ENCODE measurements around the gene ZCCHC4. TPM values are rescaled to one million over a fixed set of nuclear protein-coding genes. Genes with fewer than 3 reads are reported as not detected.
A peak's percentile ranks its signal among the peaks of the same experiment; 100 is the strongest.

ZCCHC4 gene
- total RNA-seq, 2 experiments from 2014 or later, result 12.2 to 12.7 TPM

- H3K27ac Mint-ChIP-seq, result peak within 1 kb of the TSS; percentile 93
- H3K9me3 Mint-ChIP-seq, result no peaks in the 10 kb centered on the region
- peaks cover 8% of the 10 kb centered on the region for H3K4me1 Mint-ChIP-seq
- H3K27me3 Mint-ChIP-seq, result no peaks in the 10 kb centered on the region
- no peak within 1 kb of the TSS for H3K4me3 Mint-ChIP-seq
- DNase-seq (peak; percentile 98), ATAC-seq (ENCODE audit: low read depth) (peak; percentile 94)
- POLR2A ChIA-PET, result interaction anchor here (0.7 to 2.3 kb wide), 12 partner anchors 9 to 792 kb away, joined by 3 to 13 read pairs (median 6); partner anchors contain the start of genes DHX15, PI4K2B, SEPSECS and ZCCHC4
- H3K36me3 Mint-ChIP-seq, result peaks cover 10% of the 10 kb centered on the region
Observed at GRCh38 chr4:25376754-25377571, 64.4 kb downstream of the ZCCHC4 start, which contains the start of gene ANAPC4. ANAPC4 (plus strand) TSS chr4:25377263; CDS start chr4:25377428, 165 bp downstream.

GRCh38 chr4:25377572-25378436 lies 65.2 kb downstream of the ZCCHC4 start:
- ATAC-seq (ENCODE audit: low read depth) (peak; percentile 1), DNase-seq (no peak)
- POLR2A ChIA-PET, result interaction anchor here (0.7 to 2.3 kb wide), 12 partner anchors 9 to 793 kb away, joined by 3 to 13 read pairs (median 6); partner anchors contain the start of genes DHX15, PI4K2B, SEPSECS and ZCCHC4
- Mint-ChIP-seq H3K27ac (peak overlapping the region; percentile 93), H3K27me3 (no peaks in the 10 kb centered on the region), H3K4me1 (peaks cover 8% of the 10 kb centered on the region), H3K36me3 (peaks cover 10% of the 10 kb centered on the region), H3K4me3 (no peak overlapping the region), H3K9me3 (no peaks in the 10 kb centered on the region)

GRCh38 chr4:25378437-25378743 lies 65.8 kb downstream of the ZCCHC4 start:
- H3K4me1 Mint-ChIP-seq, result peaks cover 8% of the 10 kb centered on the region
- no peaks in the 10 kb centered on the region for H3K9me3 Mint-ChIP-seq
- no peak overlapping the region for H3K4me3 Mint-ChIP-seq
- H3K27ac Mint-ChIP-seq, result no peak overlapping the region
- POLR2A ChIA-PET, result interaction anchor here (1.2 to 2.3 kb wide), 5 partner anchors 8 to 218 kb away, joined by 5 to 13 read pairs (median 10); partner anchors contain the start of genes PI4K2B, SEPSECS and ZCCHC4
- H3K27me3 Mint-ChIP-seq, result no peaks in the 10 kb centered on the region
- H3K36me3 Mint-ChIP-seq, result peaks cover 10% of the 10 kb centered on the region
- no peak for DNase-seq
- ATAC-seq (ENCODE audit: low read depth), result no peak

DNA sequence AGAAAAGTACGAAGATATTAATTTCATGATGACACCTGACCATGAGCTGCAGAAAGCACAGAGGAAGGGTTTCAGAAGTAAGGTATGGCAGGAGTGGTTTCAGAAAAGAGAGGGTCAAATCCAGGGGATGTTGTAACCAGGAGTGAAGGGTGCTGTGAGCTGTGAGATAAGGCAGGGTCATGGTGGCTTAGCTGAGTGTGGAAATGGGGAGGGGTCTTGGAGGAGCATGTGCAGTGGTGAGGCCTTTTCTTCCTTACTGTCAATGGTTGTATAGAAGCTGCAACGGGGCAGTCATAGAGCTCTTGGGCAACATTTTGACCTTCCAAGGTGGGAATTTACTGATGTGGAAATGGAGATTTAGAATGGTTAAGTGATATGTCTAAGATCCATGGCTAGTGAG lies 67.0 kb downstream of the ZCCHC4 start:
- ATAC-seq (ENCODE audit: low read depth), result no peak
- no peaks in the 10 kb centered on the region for H3K27me3 Mint-ChIP-seq
- no peak overlapping the region for H3K27ac Mint-ChIP-seq
- DNase-seq, result no peak
- peaks cover 8% of the 10 kb centered on the region for H3K4me1 Mint-ChIP-seq
- no peaks in the 10 kb centered on the region for H3K9me3 Mint-ChIP-seq
- POLR2A ChIA-PET, result interaction anchor here (1.5 kb wide), 1 partner anchor 220 kb away, joined by 3 read pairs; the partner anchor contains the start of gene SEPSECS
- peaks cover 13% of the 10 kb centered on the region for H3K36me3 Mint-ChIP-seq
- no peak overlapping the region for H3K4me3 Mint-ChIP-seq

DNA sequence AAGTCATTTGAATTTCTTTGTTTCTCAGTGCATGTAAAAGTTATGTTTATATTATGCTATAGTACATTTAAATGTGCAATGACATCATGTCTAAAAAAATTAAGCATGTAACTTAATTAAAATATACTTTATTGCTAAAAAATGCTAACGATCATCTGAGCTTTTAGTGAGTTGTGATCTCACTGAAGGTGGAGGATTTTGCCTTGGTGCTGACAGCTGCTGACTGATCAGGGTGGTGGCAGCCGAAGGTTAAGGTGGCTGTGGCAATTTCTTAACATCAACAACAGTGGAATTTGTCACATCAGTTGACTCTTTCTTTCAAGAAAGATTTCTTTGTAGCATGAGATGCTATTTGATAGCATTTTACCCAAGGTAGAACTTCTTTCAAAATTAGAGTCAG lies 71.1 kb downstream of the ZCCHC4 start:
- Mint-ChIP-seq H3K27ac (no peak overlapping the region), H3K36me3 (peaks cover 25% of the 10 kb centered on the region), H3K9me3 (no peaks in the 10 kb centered on the region), H3K4me3 (no peak overlapping the region), H3K27me3 (no peaks in the 10 kb centered on the region), H3K4me1 (peaks cover 1% of the 10 kb centered on the region)
- no peak for DNase-seq
- POLR2A ChIA-PET, result no interaction called here
- ATAC-seq (ENCODE audit: low read depth), result no peak

DNA sequence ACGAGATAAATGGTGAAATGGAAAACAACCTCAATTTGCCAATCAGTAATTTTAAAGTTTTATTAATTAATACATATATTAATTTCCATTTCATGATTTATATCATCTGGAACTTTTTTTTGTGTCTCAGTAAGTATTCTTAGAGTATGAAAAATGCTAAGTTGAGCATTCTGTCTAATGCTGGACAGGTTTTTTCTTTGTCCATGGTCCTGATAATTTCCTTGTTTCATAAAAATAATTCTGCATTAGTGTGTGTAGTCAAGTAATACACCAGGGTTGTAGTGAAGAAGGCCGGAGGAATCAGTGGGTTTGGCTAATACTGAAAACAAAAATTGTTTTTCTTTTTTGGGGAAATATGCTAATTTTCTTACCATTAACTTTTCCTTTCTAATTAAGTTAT lies 74.4 kb downstream of the ZCCHC4 start:
- Mint-ChIP-seq H3K4me1 (peaks cover 1% of the 10 kb centered on the region), H3K27me3 (no peaks in the 10 kb centered on the region), H3K4me3 (no peak overlapping the region), H3K9me3 (no peaks in the 10 kb centered on the region), H3K27ac (no peak overlapping the region), H3K36me3 (peaks cover 25% of the 10 kb centered on the region)
- ATAC-seq (ENCODE audit: low read depth), result no peak
- no peak for DNase-seq
- POLR2A ChIA-PET, result interaction anchor here (1.8 kb wide), 1 partner anchor 9 kb away, joined by 5 read pairs; the partner anchor contains the start of gene ANAPC4

DNA sequence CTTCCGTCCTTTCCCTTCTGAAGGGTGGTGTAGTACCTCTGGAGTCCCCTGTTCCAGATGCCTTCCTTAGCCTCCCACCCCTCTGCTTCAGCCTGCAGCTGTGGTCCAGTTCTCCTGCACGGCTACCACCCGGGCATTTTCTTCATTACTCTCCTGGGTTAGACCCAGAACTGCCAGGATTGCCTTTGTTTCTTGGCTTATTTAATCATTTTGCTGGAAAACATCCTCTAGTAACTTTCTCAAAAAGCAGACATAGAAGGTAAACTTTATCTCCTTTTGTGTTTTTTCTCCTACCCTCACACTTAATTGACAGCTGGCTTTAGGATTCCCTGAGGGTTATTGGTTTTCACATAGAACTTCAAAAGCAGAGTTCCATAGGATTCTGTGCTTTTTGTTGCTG lies 84.7 kb downstream of the ZCCHC4 start:
- POLR2A ChIA-PET, result no interaction called here
- Mint-ChIP-seq H3K36me3 (peaks cover 55% of the 10 kb centered on the region), H3K9me3 (peaks cover 2% of the 10 kb centered on the region), H3K4me3 (no peak overlapping the region), H3K27ac (no peak overlapping the region), H3K4me1 (no peaks in the 10 kb centered on the region), H3K27me3 (no peaks in the 10 kb centered on the region)
- ATAC-seq (ENCODE audit: low read depth), result no peak
- DNase-seq, result no peak

DNA sequence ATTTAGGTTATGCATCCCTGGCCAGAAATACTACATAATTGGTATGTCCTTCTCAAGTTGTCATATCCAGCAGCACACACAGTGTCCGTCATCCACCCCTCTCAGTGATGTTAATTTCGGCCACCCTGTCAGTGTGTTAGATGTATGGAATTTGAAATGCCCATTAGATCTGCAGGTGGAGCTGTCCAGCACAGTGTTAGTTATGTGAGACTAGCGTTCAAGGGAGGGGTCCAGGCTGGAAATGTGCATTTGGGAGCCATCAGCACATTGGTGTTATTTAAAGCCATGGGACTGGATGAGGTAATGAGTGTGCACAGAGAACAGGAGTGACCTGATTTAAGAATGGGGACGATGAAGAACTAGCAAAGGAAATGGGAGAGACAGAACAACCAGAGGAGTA lies 86.9 kb downstream of the ZCCHC4 start:
- Mint-ChIP-seq H3K27ac (peak overlapping the region; percentile 39), H3K27me3 (no peaks in the 10 kb centered on the region), H3K36me3 (peaks cover 54% of the 10 kb centered on the region), H3K4me1 (no peaks in the 10 kb centered on the region), H3K9me3 (peaks cover 2% of the 10 kb centered on the region), H3K4me3 (no peak overlapping the region)
- POLR2A ChIA-PET, result no interaction called here
- no peak for ATAC-seq (ENCODE audit: low read depth)
- no peak for DNase-seq

- ATAC-seq (ENCODE audit: low read depth) (no peak), DNase-seq (no peak)
- no peak overlapping the region for H3K27ac Mint-ChIP-seq
- peaks cover 2% of the 10 kb centered on the region for H3K9me3 Mint-ChIP-seq
- no peaks in the 10 kb centered on the region for H3K4me1 Mint-ChIP-seq
- H3K27me3 Mint-ChIP-seq, result no peaks in the 10 kb centered on the region
- no peak overlapping the region for H3K4me3 Mint-ChIP-seq
- H3K36me3 Mint-ChIP-seq, result peaks cover 49% of the 10 kb centered on the region
- POLR2A ChIA-PET, result no interaction called here
Observed at GRCh38 chr4:25401066-25401465, 88.5 kb downstream of the ZCCHC4 start.

GRCh38 chr4:25402521-25402920 lies 89.9 kb downstream of the ZCCHC4 start:
- Mint-ChIP-seq H3K9me3 (no peaks in the 10 kb centered on the region), H3K36me3 (peaks cover 39% of the 10 kb centered on the region), H3K27me3 (no peaks in the 10 kb centered on the region), H3K4me1 (no peaks in the 10 kb centered on the region), H3K27ac (no peak overlapping the region), H3K4me3 (no peak overlapping the region)
- DNase-seq (no peak), ATAC-seq (ENCODE audit: low read depth) (no peak)
- POLR2A ChIA-PET, result no interaction called here

DNA sequence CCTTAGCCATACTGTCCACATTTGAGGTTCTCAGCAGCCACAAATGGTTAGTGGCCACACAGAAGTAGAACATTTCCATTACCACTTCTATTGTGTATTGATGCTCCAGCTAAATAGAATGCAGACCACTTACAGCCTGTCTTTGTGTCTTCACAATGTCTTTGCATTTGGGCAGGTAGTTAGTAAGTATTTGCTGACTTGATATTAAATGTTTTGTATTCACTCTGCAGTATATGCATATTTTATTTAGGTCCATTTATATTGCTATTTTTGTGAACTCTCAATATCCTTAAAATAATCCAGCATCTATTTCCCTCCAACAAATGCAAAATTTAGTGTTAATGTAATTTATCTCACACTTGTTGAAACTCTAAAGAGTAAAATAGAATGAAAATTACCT lies 91.1 kb downstream of the ZCCHC4 start:
- H3K27ac Mint-ChIP-seq, result no peak overlapping the region
- no peaks in the 10 kb centered on the region for H3K4me1 Mint-ChIP-seq
- POLR2A ChIA-PET, result no interaction called here

DNA sequence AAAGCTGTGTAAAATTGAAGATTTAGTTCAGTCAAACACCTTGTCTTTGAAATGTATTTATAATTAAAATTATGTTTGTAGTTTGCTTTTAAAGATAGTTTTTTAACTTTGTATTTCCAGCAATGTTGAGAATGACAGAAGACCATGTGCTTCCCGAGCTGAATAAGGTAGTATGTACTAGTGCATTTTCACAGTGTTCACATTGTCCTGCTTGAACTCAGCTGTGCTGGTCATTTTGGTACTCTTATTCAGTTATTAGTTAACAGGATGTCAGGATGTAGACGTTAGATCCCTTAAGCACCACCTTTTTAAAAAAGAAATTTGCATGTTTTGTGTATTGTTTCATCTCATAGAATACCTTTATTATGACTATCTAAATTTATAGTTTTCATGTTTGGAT lies 92.9 kb downstream of the ZCCHC4 start:
- DNase-seq, result no peak
- Mint-ChIP-seq H3K36me3 (peaks cover 30% of the 10 kb centered on the region), H3K4me1 (no peaks in the 10 kb centered on the region), H3K4me3 (no peak overlapping the region), H3K9me3 (no peaks in the 10 kb centered on the region), H3K27ac (no peak overlapping the region), H3K27me3 (no peaks in the 10 kb centered on the region)
- no peak for ATAC-seq (ENCODE audit: low read depth)
- POLR2A ChIA-PET, result no interaction called here

More for the DNA sequence above, 91.1 kb downstream of the ZCCHC4 start:
- no peaks in the 10 kb centered on the region for H3K9me3 Mint-ChIP-seq
- H3K27me3 Mint-ChIP-seq, result no peaks in the 10 kb centered on the region
- peaks cover 34% of the 10 kb centered on the region for H3K36me3 Mint-ChIP-seq
- ATAC-seq (ENCODE audit: low read depth) (no peak), DNase-seq (no peak)
- H3K4me3 Mint-ChIP-seq, result no peak overlapping the region

GRCh38 chr4:25406081-25406692 lies 93.6 kb downstream of the ZCCHC4 start:
- Mint-ChIP-seq H3K36me3 (peaks cover 35% of the 10 kb centered on the region), H3K27me3 (no peaks in the 10 kb centered on the region), H3K9me3 (no peaks in the 10 kb centered on the region), H3K4me3 (no peak overlapping the region), H3K27ac (no peak overlapping the region), H3K4me1 (no peaks in the 10 kb centered on the region)
- no peak for DNase-seq
- no peak for ATAC-seq (ENCODE audit: low read depth)
- POLR2A ChIA-PET, result interaction anchor here (0.6 kb wide), 1 partner anchor 14 kb away, joined by 3 read pairs; no protein-coding TSS in a partner anchor
